Daoy (cell line): ENCODE data around the gene FLRT1. TPM values are rescaled to one million over a fixed set of nuclear protein-coding genes. Genes with fewer than 3 reads are reported as not detected.

ENCODE experiments used
- DNase-seq: peaks from one replicate; pipeline ENCODE4 v3.0.0-alpha.2; 2015; ENCODE audit warnings: low read depth
- total RNA-seq: library from RNA; depleted of rRNA; stranded (reverse); fragments of >200 nt; shearing (Covaris generic); gene quantifications from 2 replicates; pipeline ENCODE4 v1.2.3, GENCODE V29; 2014; rRNA removed

The FLRT1 gene
- not detected in 2 replicates for total RNA-seq

- DNase-seq: no peak
These were observed at the start of gene FLRT1 for GRCh38 chr11:64035576-64035975. Gene FLRT1, plus strand, starts transcription at chr11:64035931. Its CDS starts 80,337 bp downstream, at chr11:64116268.

- DNase-seq: peak; percentile 94
These were observed 49.4 kb upstream of the FLRT1 start, which contains the start of gene OTUB1 for GRCh38 chr11:63986156-63986931. Gene OTUB1, plus strand, starts transcription at chr11:63986438. Its CDS starts 19 bp downstream, at chr11:63986457.

GRCh38 chr11:63986932-63987513 lies 48.7 kb upstream of the FLRT1 start:
- no peak for DNase-seq

- no peak for DNase-seq
These were observed 44.2 kb upstream of the FLRT1 start for GRCh38 chr11:63991558-63991957.

GRCh38 chr11:63993100-63993499 lies 42.6 kb upstream of the FLRT1 start:
- DNase-seq: no peak

GRCh38 chr11:63993993-63994392 lies 41.7 kb upstream of the FLRT1 start:
- no peak for DNase-seq

- DNase-seq: no peak
These were observed 39.2 kb upstream of the FLRT1 start for GRCh38 chr11:63996512-63996911.

GRCh38 chr11:63997104-63997700 lies 38.5 kb upstream of the FLRT1 start:
- no peak for DNase-seq

GRCh38 chr11:63997801-63998337 lies 37.9 kb upstream of the FLRT1 start:
- DNase-seq: no peak

GRCh38 chr11:63998558-63999348 lies 37.0 kb upstream of the FLRT1 start:
- DNase-seq: no peak

GRCh38 chr11:63999349-64000025 lies 36.2 kb upstream of the FLRT1 start:
- DNase-seq: peak; percentile 85

GRCh38 chr11:64000026-64000739 lies 35.5 kb upstream of the FLRT1 start:
- DNase-seq: peak; percentile 82

- DNase-seq: no peak
These were observed 34.8 kb upstream of the FLRT1 start for GRCh38 chr11:64000740-64001483.

GRCh38 chr11:64001484-64002420 lies 34.0 kb upstream of the FLRT1 start:
- peak; percentile 45 for DNase-seq

- DNase-seq: no peak
These were observed 31.7 kb upstream of the FLRT1 start for GRCh38 chr11:64003807-64004589.

- peak; percentile 36 for DNase-seq
These were observed 31.1 kb upstream of the FLRT1 start for GRCh38 chr11:64004590-64004984.

GRCh38 chr11:64005691-64006090 lies 30.0 kb upstream of the FLRT1 start:
- DNase-seq: no peak

GRCh38 chr11:64006398-64006797 lies 29.3 kb upstream of the FLRT1 start:
- DNase-seq: no peak
